ENCODE data around the gene RAB41. TPM values are rescaled to one million over a fixed set of nuclear protein-coding genes. Genes with fewer than 3 reads are reported as not detected.

Gene RAB41
- polyA plus RNA-seq, 1 of the 3 experiments (the other 2 are of a cell fraction): not detected

DNA sequence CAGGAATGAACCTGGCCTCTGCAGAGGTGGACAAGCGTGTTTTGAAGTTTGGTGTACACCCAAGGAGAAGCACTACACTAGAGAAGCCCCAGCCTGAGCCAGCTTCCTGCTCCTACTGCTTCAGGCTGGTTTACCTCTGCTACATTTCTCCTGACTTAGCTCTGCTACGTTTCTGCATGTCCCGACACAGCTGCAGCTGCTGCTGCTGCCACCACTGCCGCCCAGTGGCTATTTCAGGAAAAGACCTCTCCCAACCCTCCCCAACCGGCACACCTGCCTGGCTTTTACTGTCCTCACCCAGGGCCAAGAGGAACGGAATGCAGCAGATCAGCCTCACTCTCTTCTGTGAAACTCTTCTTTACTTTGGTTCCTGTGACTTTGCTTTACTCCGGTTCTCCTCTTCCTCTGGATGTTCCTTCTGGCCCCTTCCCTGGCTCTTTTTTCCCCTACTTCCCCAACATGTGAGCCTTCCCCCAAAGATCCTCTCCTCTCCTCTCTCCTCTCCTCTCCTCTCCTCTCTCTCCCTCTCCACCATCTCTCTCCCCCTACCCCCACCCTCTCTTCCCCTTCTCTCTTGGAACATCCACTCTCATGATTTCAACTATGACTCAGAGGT is 18.9 kb upstream of the RAB41 start (continued):
- TF ChIP-seq, protein P1, sequence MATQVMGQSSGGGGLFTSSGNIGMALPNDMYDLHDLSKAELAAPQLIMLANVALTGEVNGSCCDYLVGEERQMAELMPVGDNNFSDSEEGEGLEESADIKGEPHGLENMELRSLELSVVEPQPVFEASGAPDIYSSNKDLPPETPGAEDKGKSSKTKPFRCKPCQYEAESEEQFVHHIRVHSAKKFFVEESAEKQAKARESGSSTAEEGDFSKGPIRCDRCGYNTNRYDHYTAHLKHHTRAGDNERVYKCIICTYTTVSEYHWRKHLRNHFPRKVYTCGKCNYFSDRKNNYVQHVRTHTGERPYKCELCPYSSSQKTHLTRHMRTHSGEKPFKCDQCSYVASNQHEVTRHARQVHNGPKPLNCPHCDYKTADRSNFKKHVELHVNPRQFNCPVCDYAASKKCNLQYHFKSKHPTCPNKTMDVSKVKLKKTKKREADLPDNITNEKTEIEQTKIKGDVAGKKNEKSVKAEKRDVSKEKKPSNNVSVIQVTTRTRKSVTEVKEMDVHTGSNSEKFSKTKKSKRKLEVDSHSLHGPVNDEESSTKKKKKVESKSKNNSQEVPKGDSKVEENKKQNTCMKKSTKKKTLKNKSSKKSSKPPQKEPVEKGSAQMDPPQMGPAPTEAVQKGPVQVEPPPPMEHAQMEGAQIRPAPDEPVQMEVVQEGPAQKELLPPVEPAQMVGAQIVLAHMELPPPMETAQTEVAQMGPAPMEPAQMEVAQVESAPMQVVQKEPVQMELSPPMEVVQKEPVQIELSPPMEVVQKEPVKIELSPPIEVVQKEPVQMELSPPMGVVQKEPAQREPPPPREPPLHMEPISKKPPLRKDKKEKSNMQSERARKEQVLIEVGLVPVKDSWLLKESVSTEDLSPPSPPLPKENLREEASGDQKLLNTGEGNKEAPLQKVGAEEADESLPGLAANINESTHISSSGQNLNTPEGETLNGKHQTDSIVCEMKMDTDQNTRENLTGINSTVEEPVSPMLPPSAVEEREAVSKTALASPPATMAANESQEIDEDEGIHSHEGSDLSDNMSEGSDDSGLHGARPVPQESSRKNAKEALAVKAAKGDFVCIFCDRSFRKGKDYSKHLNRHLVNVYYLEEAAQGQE (IDR thresholded peaks at IDR 0.05; ENCODE audit: low read depth, low read length): no peak
- TF ChIP-seq ELF1 (IDR thresholded peaks at IDR 0.05): no peak

DNA sequence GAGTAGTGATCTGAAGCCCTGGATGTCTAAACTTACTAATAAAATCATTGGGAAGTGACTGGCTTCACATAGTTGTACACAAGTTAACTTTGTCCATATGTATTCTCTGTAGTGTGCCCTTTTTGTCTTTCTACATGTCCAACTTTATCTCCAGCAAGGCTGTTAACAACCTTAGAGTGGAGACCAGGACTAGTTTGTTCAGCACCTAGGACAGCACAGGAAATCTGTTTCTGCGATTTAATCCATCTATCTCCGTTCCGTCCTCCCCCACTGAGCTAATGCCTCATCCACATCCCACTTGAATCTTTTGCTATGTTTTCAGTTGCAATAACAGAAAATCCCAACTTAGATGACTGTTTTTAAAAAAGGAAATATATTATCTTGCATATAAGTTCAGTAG is 17.2 kb upstream of the RAB41 start:
- Histone ChIP-seq H3F3A (replicated peaks; ENCODE audit: insufficient read depth) (no peaks in the 10 kb centered on the region), H3K9ac (no peak overlapping the region), H3K79me2 (ENCODE audit: insufficient read depth) (no peaks in the 10 kb centered on the region), H2AFZ (ENCODE audit: low read depth) (no peak overlapping the region), H3K4me3 (ENCODE audit: low read depth in 2 of 2, low read length in 1 of 2) (no peak overlapping the region), H3K36me3 (replicated peaks in 1 of 2; ENCODE audit: control insufficient read depth in 1 of 2, insufficient read depth in 2 of 2, low read length in 1 of 2) (no peaks in the 10 kb centered on the region), H3K9me3 (no peaks in the 10 kb centered on the region), H3K4me2 (no peak overlapping the region), H3K27me3 (ENCODE audit: insufficient read depth) (no peaks in the 10 kb centered on the region), H4K20me1 (ENCODE audit: insufficient read depth) (no peaks in the 10 kb centered on the region), H3K27ac (ENCODE audit: low read depth in 2 of 2, low read length in 1 of 2) (no peak overlapping the region), H3K4me1 (ENCODE audit: control insufficient read depth in 1 of 2, insufficient read depth in 2 of 2, low read depth in 1 of 2, low read length in 1 of 2) (no peaks in the 10 kb centered on the region), H3K9me2 (no peaks in the 10 kb centered on the region)
- TF ChIP-seq SIN3A (IDR thresholded peaks at IDR 0.05; ENCODE audit: borderline replicate concordance, low read depth, low read length) (no peak), ELF1 (IDR thresholded peaks at IDR 0.05) (no peak)
- TF ChIP-seq, protein P2, sequence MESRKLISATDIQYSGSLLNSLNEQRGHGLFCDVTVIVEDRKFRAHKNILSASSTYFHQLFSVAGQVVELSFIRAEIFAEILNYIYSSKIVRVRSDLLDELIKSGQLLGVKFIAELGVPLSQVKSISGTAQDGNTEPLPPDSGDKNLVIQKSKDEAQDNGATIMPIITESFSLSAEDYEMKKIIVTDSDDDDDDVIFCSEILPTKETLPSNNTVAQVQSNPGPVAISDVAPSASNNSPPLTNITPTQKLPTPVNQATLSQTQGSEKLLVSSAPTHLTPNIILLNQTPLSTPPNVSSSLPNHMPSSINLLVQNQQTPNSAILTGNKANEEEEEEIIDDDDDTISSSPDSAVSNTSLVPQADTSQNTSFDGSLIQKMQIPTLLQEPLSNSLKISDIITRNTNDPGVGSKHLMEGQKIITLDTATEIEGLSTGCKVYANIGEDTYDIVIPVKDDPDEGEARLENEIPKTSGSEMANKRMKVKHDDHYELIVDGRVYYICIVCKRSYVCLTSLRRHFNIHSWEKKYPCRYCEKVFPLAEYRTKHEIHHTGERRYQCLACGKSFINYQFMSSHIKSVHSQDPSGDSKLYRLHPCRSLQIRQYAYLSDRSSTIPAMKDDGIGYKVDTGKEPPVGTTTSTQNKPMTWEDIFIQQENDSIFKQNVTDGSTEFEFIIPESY (IDR thresholded peaks at IDR 0.05; ENCODE audit: borderline replicate concordance, low read depth): no peak
- TF ChIP-seq, protein P1 (IDR thresholded peaks at IDR 0.05; ENCODE audit: low read depth, low read length): peak; percentile 90
- POLR2A ChIA-PET: no interaction called here
- no peak for DNase-seq
- WGBS (ENCODE audit: low lambda C conversion rate): 44% methylated on average over 3 of the region's 3 CpGs
- CTCF ChIA-PET: no interaction called here

All from SK-N-SH (cell line).